SH-SY5Y (cell line): ENCODE results near the gene PRKD1.

Source experiments
- GATA2 ChIP-seq: IDR thresholded peaks from 2 replicates; pipeline ENCODE4 v1.6.1; 2011; ENCODE audit warnings: mild to moderate bottlenecking, low read depth, low read length
- GATA3 ChIP-seq: IDR thresholded peaks from 2 replicates; pipeline ENCODE4 v1.6.1; 2011; ENCODE audit warnings: low read depth, mild to moderate bottlenecking, low read length, moderate library complexity

DNA sequence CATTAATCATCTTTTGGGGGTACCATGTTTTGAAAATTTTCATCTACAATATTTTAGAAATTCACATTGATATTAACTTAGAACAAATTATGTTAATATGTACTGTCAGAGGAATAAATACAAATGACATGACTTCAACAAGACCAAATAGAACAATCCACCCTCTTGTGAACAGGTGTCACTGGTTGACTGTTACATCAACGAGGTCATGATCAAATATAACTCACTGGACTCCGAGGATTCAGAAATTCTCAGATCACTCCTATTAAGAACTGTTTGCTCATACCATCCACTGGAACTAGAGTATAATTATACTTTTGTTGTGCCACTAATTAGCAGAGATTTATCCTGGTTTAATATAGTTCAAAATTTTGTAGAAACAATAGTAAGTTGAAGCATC lies 318.8 kb downstream of the PRKD1 start:
- TF ChIP-seq GATA2 (no peak), GATA3 (no peak)
